ENCODE data around the gene NLGN1. TPM values are rescaled to one million over a fixed set of nuclear protein-coding genes. Genes with fewer than 3 reads are reported as not detected.

NLGN1 gene
- total and polyA plus RNA-seq, 12 donors = 0.88 to 19.9 (median 12.6) TPM

- WGBS, 2 donors = 74 to 84% methylated on average over 2 of the region's 2 CpGs
- no peak overlapping the region for H3K4me3 ChIP-seq
- TF ChIP-seq CTCF (IDR thresholded peaks at IDR 0.05) = no peak
- DNase-seq = no peak
- no peak overlapping the region for H3K27ac ChIP-seq
- no peaks in the 10 kb centered on the region for H3K27me3 ChIP-seq
- no peaks in the 10 kb centered on the region for H3K4me1 ChIP-seq
- H3K9me3 ChIP-seq = no peaks in the 10 kb centered on the region
- no peak for ATAC-seq
- H3K36me3 ChIP-seq = no peaks in the 10 kb centered on the region
- intact Hi-C loops (cut with DNase I) = no loop called here
These were observed 396.4 kb downstream of the NLGN1 start for GRCh38 chr3:173793963-173794362.

- no peak for DNase-seq
- no peak for TF ChIP-seq CTCF (IDR thresholded peaks at IDR 0.05)
- Histone ChIP-seq H3K36me3 (no peaks in the 10 kb centered on the region), H3K4me3 (no peak overlapping the region), H3K4me1 (no peaks in the 10 kb centered on the region), H3K27ac (no peak overlapping the region), H3K27me3 (no peaks in the 10 kb centered on the region), H3K9me3 (no peaks in the 10 kb centered on the region)
- intact Hi-C loops (cut with DNase I) = no loop called here
- ATAC-seq = no peak
- 81 to 82% methylated on average over 1 of the region's 1 CpG for WGBS, 2 donors
These were observed 398.9 kb downstream of the NLGN1 start for GRCh38 chr3:173796405-173796804.

- intact Hi-C loops (cut with DNase I) = no loop called here
- no peaks in the 10 kb centered on the region for H3K36me3 ChIP-seq
- 76 to 80% methylated on average over 3 of the region's 3 CpGs for WGBS, 2 donors
- H3K9me3 ChIP-seq = no peaks in the 10 kb centered on the region
- no peak overlapping the region for H3K27ac ChIP-seq
- H3K4me1 ChIP-seq = no peaks in the 10 kb centered on the region
- ATAC-seq (no peak), DNase-seq (no peak)
- no peak for TF ChIP-seq CTCF (IDR thresholded peaks at IDR 0.05)
- no peak overlapping the region for H3K4me3 ChIP-seq
- H3K27me3 ChIP-seq = no peaks in the 10 kb centered on the region
These were observed 399.3 kb downstream of the NLGN1 start for GRCh38 chr3:173796890-173797289.

- ATAC-seq = no peak
- H3K9me3 ChIP-seq = no peaks in the 10 kb centered on the region
- H3K4me1 ChIP-seq = no peaks in the 10 kb centered on the region
- no peak for TF ChIP-seq CTCF (IDR thresholded peaks at IDR 0.05)
- H3K36me3 ChIP-seq = no peaks in the 10 kb centered on the region
- H3K4me3 ChIP-seq = no peak overlapping the region
- H3K27ac ChIP-seq = no peak overlapping the region
- intact Hi-C loops (cut with DNase I) = no loop called here
- no peaks in the 10 kb centered on the region for H3K27me3 ChIP-seq
- DNase-seq = no peak
- 72 to 80% methylated on average over 4 of the region's 4 CpGs for WGBS, 2 donors
These were observed 401.7 kb downstream of the NLGN1 start for GRCh38 chr3:173799060-173799816.

Data from heart right ventricle (tissue), 16 donors.